Effector memory CD4-positive, alpha-beta T cell (primary cell): ENCODE results near the gene LSS.
"Not testable (repeated sequence)": the region's sequence is repeated elsewhere in the genome, so short reads cannot be mapped to it uniquely, and the experiment has no call there.

ENCODE experiments used
- DNase-seq, 3 donors: peaks; one replicate each; pipeline ENCODE4 v3.0.0-alpha.2; 2020
- H3K27ac ChIP-seq: 2 replicates; pipeline ENCODE4 v1.7.0; 2013; ENCODE audit warnings: mild to moderate bottlenecking, low read length, moderate library complexity; ENCODE audit not compliant: insufficient read depth, poor library complexity, severe bottlenecking
- H3K27me3 ChIP-seq: replicated peaks from 2 replicates; pipeline ENCODE4 v1.7.0; 2013; ENCODE audit warnings: mild to moderate bottlenecking, low read length; ENCODE audit not compliant: insufficient read depth, control insufficient read depth, poor library complexity, severe bottlenecking
- H3K36me3 ChIP-seq: 2 replicates; pipeline ENCODE4 v1.7.0; 2013; ENCODE audit warnings: mild to moderate bottlenecking, low read length, moderate library complexity; ENCODE audit not compliant: control insufficient read depth, insufficient read depth
- H3K4me1 ChIP-seq: 2 replicates; pipeline ENCODE4 v1.7.0; 2013; ENCODE audit warnings: low read length, mild to moderate bottlenecking; ENCODE audit not compliant: control insufficient read depth, insufficient read depth, poor library complexity, severe bottlenecking
- H3K4me3 ChIP-seq: 2 replicates; pipeline ENCODE4 v1.7.0; 2013; ENCODE audit warnings: low read length, low read depth, mild to moderate bottlenecking; ENCODE audit not compliant: insufficient read depth, poor library complexity, severe bottlenecking
- H3K9me3 ChIP-seq: 2 replicates; pipeline ENCODE4 v1.7.0; 2013; ENCODE audit warnings: mild to moderate bottlenecking, low read length, moderate library complexity; ENCODE audit not compliant: control insufficient read depth

Gene LSS

DNA sequence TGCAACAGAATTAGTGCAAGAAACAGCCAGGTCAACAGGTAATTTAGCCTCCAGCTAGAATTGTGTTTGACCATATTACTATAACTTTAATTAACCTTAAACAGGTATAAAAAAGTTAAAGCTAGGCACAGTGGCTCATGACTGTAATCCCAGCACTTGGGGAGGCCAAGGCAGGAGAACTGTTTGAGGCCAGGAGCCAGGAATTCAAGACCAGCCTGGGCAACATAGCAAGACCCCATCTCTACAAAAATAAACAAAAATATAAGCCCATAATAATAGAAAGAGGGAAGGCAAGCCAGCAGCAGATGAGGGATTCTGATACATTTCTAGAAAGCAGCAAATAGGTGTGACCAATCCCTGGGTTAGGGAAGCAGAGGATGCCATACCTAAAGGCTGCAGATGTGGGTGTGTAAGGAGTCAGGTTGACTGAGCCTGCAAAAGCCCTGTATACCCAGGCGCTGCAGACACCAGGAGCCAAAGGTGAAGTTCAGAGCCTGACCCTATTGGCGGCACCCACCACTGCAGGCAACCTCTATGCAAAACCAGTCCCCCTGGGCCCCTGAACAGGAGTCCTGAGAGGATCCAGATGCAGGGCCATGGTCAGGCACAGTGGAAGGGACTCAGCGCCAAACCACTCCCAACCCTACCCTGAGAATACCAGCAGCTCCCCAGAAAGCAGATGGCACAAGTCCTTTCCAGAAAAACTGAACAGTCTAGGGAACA lies 19.3 kb upstream of the LSS start:
- H3K27ac ChIP-seq = no peak overlapping the region
- no peak for DNase-seq
- H3K4me1 ChIP-seq = no peaks in the 10 kb centered on the region

DNA sequence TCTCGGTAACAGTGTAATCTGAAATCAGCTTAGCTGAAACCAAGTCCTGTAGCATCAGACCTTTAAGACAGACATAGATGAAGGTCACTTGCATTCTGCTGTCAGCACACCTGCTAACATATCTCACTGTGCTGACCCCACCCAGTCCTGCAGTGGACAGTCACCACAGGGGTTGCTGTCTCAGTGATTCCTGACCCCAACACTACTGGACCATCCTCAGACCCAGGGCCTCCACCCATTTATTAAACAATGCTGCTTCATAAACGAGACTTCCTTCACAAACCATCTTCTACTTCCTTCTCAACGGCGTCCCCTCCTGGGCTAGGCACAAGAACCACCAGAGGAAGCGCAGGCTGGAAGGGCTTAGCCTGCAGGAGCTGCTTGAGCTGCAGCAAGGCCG lies 17.8 kb upstream of the LSS start:
- Histone ChIP-seq H3K4me3 (no peak overlapping the region), H3K27ac (no peak overlapping the region), H3K9me3 (no peaks in the 10 kb centered on the region), H3K27me3 (no peaks in the 10 kb centered on the region), H3K36me3 (peaks cover 70% of the 10 kb centered on the region), H3K4me1 (no peaks in the 10 kb centered on the region)
- no peak for DNase-seq

More for the DNA sequence above, 19.3 kb upstream of the LSS start:
- no peaks in the 10 kb centered on the region for H3K27me3 ChIP-seq
- H3K36me3 ChIP-seq = peaks cover 59% of the 10 kb centered on the region
- no peaks in the 10 kb centered on the region for H3K9me3 ChIP-seq
- H3K4me3 ChIP-seq = no peak overlapping the region

DNA sequence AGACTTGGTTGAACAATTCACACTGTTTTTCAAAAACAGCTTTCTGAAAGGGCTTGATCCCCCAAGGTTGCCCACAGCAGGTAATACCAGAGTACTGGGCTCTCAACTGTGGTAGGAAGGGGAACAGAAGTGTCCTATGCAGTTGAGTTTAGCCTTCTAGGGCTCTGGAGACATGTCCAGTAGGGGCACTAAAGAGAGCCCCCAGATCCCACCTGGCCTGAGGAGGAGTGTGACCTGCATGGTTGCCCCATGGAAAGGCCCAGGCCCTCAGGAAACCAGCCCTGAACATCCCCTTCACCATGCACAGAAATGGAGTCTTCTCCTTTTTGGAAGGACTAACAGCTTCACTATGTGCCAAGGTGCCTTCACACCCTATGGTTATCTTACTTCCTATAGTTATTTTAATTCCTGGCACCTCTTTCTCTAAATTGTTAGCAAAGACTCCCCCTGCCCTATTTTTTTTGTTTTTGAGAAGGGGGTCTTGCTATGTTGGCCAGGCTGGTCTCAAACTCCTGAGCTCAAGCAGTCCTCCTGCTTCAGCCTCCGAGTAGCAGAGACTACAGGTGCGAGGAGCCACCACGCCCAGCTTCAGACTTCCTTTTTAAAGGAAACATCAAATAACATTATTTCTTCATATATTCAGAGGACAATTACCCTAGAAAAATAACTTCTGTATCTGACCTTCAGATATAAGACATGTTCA lies 16.8 kb upstream of the LSS start:
- no peak for DNase-seq
- Histone ChIP-seq H3K9me3 (no peaks in the 10 kb centered on the region), H3K36me3 (peaks cover 80% of the 10 kb centered on the region)

DNA sequence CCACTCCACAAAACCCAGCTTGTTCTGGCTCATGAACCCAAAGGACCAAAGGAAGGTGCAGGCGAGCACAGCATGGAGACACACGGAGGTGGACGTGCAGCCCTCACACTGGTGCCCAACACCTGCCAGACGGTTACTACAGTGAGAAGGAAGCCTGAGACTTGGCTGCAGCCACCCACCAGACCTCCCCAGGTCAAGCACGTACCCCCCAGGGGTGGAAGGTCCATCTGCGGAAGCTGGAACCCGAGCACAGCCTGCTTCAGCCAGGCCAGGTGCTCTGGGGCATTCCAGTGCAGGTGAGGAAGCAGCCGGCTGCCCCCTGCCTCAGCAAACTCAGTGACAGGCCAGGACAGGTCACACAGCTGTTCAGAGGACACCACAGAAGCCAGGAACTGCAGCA lies 16.0 kb upstream of the LSS start:
- no peak for DNase-seq
- Histone ChIP-seq H3K27ac (no peak overlapping the region), H3K4me1 (no peaks in the 10 kb centered on the region), H3K36me3 (peaks cover 84% of the 10 kb centered on the region), H3K27me3 (no peaks in the 10 kb centered on the region), H3K4me3 (no peak overlapping the region), H3K9me3 (no peaks in the 10 kb centered on the region)

More for the DNA sequence above, 16.8 kb upstream of the LSS start:
- H3K4me1 ChIP-seq = no peaks in the 10 kb centered on the region
- no peak overlapping the region for H3K4me3 ChIP-seq
- no peaks in the 10 kb centered on the region for H3K27me3 ChIP-seq
- no peak overlapping the region for H3K27ac ChIP-seq

DNA sequence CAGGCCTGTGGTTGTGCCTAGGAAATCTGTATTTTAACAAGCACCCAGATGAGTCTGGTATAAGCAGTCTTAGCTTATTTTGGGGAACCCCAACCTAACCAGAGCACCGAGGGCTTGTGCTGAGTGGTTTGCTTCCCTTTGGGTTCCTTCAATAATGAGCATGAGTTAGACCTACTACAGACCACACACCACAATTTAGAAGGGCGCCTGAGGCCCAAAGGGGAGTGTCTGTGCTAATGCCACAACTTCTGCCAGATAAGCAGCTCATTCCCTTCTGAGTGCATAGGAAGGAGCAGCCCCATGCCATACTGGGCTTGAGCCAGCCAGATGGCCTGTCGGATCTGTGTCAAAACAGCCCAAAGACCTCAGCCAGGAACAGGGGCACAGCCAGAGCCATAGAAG lies 15.4 kb upstream of the LSS start:
- no peaks in the 10 kb centered on the region for H3K4me1 ChIP-seq
- no peak overlapping the region for H3K4me3 ChIP-seq
- no peaks in the 10 kb centered on the region for H3K9me3 ChIP-seq
- no peak overlapping the region for H3K27ac ChIP-seq
- H3K36me3 ChIP-seq = peaks cover 86% of the 10 kb centered on the region
- DNase-seq = no peak
- H3K27me3 ChIP-seq = no peaks in the 10 kb centered on the region

DNA sequence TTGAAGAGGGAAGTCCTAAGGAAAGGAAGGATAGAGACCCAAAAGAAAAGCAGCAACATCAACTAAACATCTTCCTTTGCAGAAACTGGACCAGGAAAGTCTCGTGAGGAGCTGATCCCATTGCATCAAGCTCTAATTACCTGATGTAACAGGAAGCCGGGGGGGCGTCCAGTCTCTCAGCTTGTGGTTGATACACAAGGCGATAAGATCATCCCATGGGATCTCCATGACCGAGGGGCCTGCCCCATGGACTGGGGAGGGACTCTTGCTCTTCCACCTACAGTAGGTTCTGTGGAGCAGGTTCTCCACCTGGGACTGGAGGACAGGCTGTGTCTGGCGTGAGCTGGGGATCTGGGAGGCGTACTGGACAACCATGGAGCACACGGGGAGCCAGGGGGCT lies 14.8 kb upstream of the LSS start:
- Histone ChIP-seq H3K4me1 (no peaks in the 10 kb centered on the region), H3K36me3 (peaks cover 90% of the 10 kb centered on the region), H3K9me3 (no peaks in the 10 kb centered on the region), H3K27me3 (no peaks in the 10 kb centered on the region), H3K27ac (no peak overlapping the region), H3K4me3 (no peak overlapping the region)
- no peak for DNase-seq

DNA sequence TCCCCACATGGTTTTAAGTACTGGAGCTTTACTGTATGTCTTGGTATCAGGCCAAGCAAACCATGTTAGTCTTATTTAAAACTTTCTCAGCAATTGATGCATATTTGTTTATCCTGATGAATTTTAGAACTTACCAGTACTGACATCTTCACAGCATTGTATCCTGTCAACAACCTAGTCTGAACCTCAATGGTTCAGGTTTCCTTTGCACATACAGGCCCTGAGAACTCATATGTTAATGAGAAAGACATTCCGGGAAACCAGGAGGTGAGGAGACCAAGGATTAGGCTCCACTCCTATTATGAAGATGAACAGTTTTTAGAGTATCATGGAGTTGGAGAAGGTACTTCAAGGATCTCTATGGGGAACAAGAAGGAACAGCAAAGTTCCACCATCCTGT lies 13.0 kb upstream of the LSS start:
- not testable (repeated sequence) for H3K9me3 ChIP-seq, H3K27me3 ChIP-seq, H3K4me1 ChIP-seq, H3K27ac ChIP-seq, H3K4me3 ChIP-seq, DNase-seq
- H3K36me3 ChIP-seq = peaks cover 83% of the 10 kb centered on the region

DNA sequence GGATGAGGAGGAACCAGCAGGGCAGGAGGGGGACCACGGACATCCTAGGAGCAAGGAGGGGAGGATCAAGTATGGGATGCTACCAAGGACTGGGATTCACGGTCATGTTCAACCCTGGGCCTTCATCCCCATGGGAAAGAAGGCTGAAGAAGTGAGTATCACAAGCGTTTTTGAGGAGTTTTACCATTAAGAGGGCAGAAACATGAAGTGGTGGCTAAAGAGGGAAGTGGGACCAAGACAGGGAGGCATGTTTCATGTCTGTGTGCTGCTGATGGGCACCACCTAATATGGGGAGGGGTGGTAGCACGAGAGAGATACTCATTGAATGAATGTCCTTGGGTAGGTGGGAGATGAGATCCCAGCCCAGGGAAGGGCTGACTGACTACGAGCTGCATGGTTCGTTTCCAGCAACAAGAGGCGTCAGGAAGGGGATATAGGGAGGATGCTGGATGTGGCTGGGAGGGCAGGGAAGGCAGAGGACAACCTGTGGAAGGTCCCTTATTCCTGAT lies 11.3 kb upstream of the LSS start:
- Histone ChIP-seq H3K27ac (no peak overlapping the region), H3K9me3 (no peaks in the 10 kb centered on the region), H3K36me3 (peaks cover 83% of the 10 kb centered on the region)

DNA sequence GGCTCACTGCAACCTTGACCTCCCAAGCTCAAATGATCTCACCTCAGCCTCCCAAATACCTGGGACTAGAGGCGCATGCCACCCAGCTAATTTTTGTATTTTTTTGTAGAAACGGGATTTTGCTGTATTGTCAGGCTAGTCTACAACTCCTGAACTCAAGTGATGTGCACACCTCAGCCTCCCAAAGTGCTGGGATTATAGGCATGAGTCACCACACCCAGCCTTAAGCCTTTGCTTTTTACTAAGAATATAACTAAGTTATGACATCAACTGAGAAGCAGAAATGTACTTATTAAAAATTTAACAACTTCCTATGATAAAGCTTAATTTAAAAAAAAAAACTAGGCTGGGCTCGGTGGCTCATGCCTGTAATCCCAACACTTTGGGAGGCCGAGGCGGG lies 8.9 kb upstream of the LSS start:
- peaks cover 65% of the 10 kb centered on the region for H3K36me3 ChIP-seq

More for the DNA sequence above, 11.3 kb upstream of the LSS start:
- no peaks in the 10 kb centered on the region for H3K4me1 ChIP-seq
- DNase-seq = no peak
- no peaks in the 10 kb centered on the region for H3K27me3 ChIP-seq
- no peak overlapping the region for H3K4me3 ChIP-seq

DNA sequence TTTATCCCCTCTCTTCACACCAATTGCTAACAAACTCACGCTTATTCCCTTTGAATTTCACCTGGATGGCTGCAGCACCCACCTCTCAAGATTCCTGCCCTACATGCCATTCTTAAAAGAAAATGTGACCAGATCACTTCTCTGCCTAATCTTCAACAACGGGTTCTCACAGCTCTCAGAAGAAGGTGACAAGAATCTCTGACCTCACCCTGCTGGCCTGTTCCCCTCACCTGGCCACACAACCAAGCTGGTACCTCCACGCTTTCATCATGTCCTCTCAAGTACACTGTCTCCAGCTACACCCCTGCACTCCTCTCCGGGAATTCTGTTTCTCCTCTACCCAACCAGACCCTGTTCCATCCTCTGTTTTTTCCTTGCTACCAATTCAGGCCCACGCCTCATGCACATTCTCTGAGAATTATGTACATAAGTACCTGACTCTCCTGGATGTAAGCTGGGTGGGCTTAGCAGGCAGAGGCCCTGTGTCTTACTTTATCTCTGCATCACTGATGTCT lies 5.9 kb upstream of the LSS start:
- no peak overlapping the region for H3K4me3 ChIP-seq
- no peaks in the 10 kb centered on the region for H3K9me3 ChIP-seq
- peaks cover 37% of the 10 kb centered on the region for H3K36me3 ChIP-seq
- DNase-seq = no peak
- H3K27ac ChIP-seq = no peak overlapping the region
- no peaks in the 10 kb centered on the region for H3K27me3 ChIP-seq
- peaks cover 6% of the 10 kb centered on the region for H3K4me1 ChIP-seq

More for the DNA sequence above, 8.9 kb upstream of the LSS start:
- H3K9me3 ChIP-seq = no peaks in the 10 kb centered on the region
- H3K4me3 ChIP-seq = no peak overlapping the region
- H3K27ac ChIP-seq = no peak overlapping the region
- no peaks in the 10 kb centered on the region for H3K4me1 ChIP-seq
- DNase-seq = no peak
- no peaks in the 10 kb centered on the region for H3K27me3 ChIP-seq
